ENCODE results near the gene SAMM50. TPM values are rescaled to one million over a fixed set of nuclear protein-coding genes. Genes with fewer than 3 reads are reported as not detected.

SAMM50 gene
- total RNA-seq, 4 donors from 2014 or later, result 21.6 to 28.6 (median 27.2) TPM

DNA sequence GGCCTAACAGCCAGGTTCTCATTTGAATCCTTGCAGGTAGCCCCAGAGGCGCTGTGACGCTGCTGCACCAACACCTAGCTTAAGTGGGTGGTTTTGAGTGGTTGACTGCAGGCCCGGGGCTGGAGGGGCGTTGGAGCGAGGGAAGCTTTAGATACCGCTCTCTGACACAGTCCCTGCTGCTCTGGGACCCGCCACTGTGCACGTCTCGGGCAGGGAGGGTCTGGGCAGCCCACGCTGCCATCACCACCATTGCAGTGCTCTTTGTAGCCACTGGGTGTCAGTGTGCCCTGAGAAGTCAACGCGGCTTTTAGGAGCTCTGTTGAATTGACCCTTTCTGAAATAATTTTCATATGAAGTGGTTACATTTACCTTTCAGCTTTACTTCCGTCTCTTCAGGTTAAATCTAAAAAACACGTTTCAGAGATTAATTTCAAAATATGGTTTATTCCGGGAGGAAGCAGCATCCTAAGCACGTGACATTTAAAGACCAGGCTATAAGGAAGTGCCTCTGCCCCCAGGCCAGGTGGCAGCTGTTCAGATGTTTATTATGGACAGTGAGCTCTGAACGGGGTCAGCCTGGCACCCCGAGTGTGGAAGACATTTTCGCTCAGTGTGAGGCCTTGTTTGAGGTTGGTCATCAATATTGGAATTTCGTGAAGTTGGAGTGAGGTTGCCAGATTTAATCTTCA, 38.0 kb downstream of the SAMM50 start:
- Histone ChIP-seq H3K36me3 (peaks cover 64 to 94% (median 84%) of the 10 kb centered on the region in 4 donors), H3K9me3 (no peaks in the 10 kb centered on the region), H3K4me3 (no peak overlapping the region), H3K27me3 (no peaks in the 10 kb centered on the region), H3K27ac (replicated peaks in 1 of 4) (no peak overlapping the region), H3K4me1 (peaks cover 0 to 18% (median 2%) of the 10 kb centered on the region in 4 donors)
- intact Hi-C loops (cut with DNase I), result loop anchor here (1.0 to 10.0 kb wide), 3 partner anchors 162 to 633 kb away; no protein-coding TSS in a partner anchor
- TF ChIP-seq CTCF (IDR thresholded peaks at IDR 0.05), result peak; percentile 92 to 97 (median 93)
- no peak for TF ChIP-seq EP300 (IDR thresholded peaks at IDR 0.05)
- peak in 1 of 2 donors; percentile 44 for TF ChIP-seq POLR2AphosphoS5 (IDR thresholded peaks at IDR 0.05)
- TF ChIP-seq POLR2A (IDR thresholded peaks at IDR 0.05; ENCODE audit: low read depth), result no peak
- no peak for DNase-seq (ENCODE audit: extremely low spot score)
- 22% methylated on average over 17 of the region's 20 CpGs for WGBS

DNA sequence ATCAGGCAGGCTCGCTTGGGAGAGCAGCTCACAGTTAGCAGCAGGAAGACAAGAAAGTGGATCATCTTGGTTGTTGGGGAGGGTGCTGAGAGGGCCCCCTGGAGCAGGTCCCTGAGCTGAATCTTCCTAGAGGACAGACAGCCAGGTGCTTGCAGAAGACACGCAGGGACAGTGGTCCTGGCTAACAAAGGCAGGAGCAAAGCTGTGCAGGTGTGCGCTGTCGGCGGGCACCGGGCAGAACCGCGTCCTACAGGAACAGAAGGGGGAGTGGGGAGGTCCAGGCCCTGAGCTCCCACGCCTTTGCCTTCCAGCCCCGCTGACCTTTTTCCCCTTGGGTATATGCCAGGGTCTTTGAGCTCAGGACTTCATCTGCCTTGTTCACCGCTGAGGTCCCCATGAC, 38.8 kb downstream of the SAMM50 start:
- no peaks in the 10 kb centered on the region for H3K9me3 ChIP-seq
- intact Hi-C loops (cut with DNase I), result loop anchor here (2.0 to 10.0 kb wide), 3 partner anchors 87 to 341 kb away; no protein-coding TSS in a partner anchor
- H3K4me1 ChIP-seq, result peaks cover 0 to 18% (median 2%) of the 10 kb centered on the region in 4 donors
- WGBS, result 89% methylated on average over 1 of the region's 11 CpGs
- TF ChIP-seq CTCF (IDR thresholded peaks at IDR 0.05) (no peak), POLR2A (IDR thresholded peaks at IDR 0.05; ENCODE audit: low read depth) (no peak)
- H3K27me3 ChIP-seq, result no peaks in the 10 kb centered on the region
- H3K36me3 ChIP-seq, result peaks cover 65 to 94% (median 81%) of the 10 kb centered on the region in 4 donors
- H3K27ac ChIP-seq (replicated peaks in 1 of 4), result no peak overlapping the region
- no peak for DNase-seq (ENCODE audit: extremely low spot score)
- no peak overlapping the region for H3K4me3 ChIP-seq

GRCh38 chr22:43994416-43994815, 39.2 kb downstream of the SAMM50 start:
- no peak for DNase-seq (ENCODE audit: extremely low spot score)

GRCh38 chr22:43995057-43995685, 39.9 kb downstream of the SAMM50 start:
- intact Hi-C loops (cut with DNase I), result loop anchor here (2.0 to 10.0 kb wide), 3 partner anchors 86 to 340 kb away; no protein-coding TSS in a partner anchor
- no peak for DNase-seq (ENCODE audit: extremely low spot score)
- Histone ChIP-seq H3K36me3 (peaks cover 54 to 87% (median 71%) of the 10 kb centered on the region in 4 donors), H3K27me3 (no peaks in the 10 kb centered on the region), H3K4me3 (no peak overlapping the region), H3K4me1 (peaks cover 0 to 18% (median 2%) of the 10 kb centered on the region in 4 donors), H3K9me3 (no peaks in the 10 kb centered on the region), H3K27ac (replicated peaks in 1 of 4) (no peak overlapping the region)
- WGBS, result 91% methylated on average over 14 of the region's 15 CpGs
- TF ChIP-seq EP300 (IDR thresholded peaks at IDR 0.05), result no peak

More at GRCh38 chr22:43994416-43994815, 39.2 kb downstream of the SAMM50 start:
- H3K27me3 ChIP-seq, result no peaks in the 10 kb centered on the region
- H3K36me3 ChIP-seq, result peaks cover 61 to 91% (median 79%) of the 10 kb centered on the region in 4 donors
- H3K27ac ChIP-seq (replicated peaks in 1 of 4), result no peak overlapping the region
- intact Hi-C loops (cut with DNase I), result loop anchor here (2.0 to 10.0 kb wide), 3 partner anchors 86 to 340 kb away; no protein-coding TSS in a partner anchor
- no peak overlapping the region for H3K4me3 ChIP-seq
- no peaks in the 10 kb centered on the region for H3K9me3 ChIP-seq
- H3K4me1 ChIP-seq, result peaks cover 0 to 18% (median 2%) of the 10 kb centered on the region in 4 donors
- WGBS, result 75% methylated on average over 5 of the region's 9 CpGs
- TF ChIP-seq EP300 (IDR thresholded peaks at IDR 0.05), result no peak
- no peak for TF ChIP-seq POLR2AphosphoS5 (IDR thresholded peaks at IDR 0.05)
- TF ChIP-seq CTCF (IDR thresholded peaks at IDR 0.05), result no peak
- no peak for TF ChIP-seq POLR2A (IDR thresholded peaks at IDR 0.05; ENCODE audit: low read depth)

DNA sequence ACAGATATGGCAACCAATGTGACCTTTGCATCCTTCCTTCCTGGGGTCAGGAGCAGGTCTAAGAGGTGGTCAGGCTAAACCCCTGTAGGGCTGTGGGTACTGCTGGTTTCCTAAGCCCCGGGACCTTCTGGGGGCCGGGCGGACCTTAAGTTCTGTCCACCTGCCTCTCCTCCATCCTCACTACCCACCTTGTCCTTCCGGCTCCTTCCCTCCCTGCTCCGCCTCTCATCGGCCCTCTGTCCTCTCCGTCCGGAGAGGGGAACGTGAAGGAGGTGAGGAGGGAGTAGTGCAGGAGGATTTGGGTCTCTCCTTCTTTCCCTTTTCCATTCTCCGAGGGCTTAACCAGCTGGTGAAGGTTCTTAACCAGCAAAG, 40.5 kb downstream of the SAMM50 start:
- TF ChIP-seq CTCF (IDR thresholded peaks at IDR 0.05) (no peak), POLR2A (IDR thresholded peaks at IDR 0.05; ENCODE audit: low read depth) (no peak), EP300 (IDR thresholded peaks at IDR 0.05) (no peak), POLR2AphosphoS5 (IDR thresholded peaks at IDR 0.05) (no peak)
- intact Hi-C loops (cut with DNase I), result loop anchor here (2.0 to 10.0 kb wide), 3 partner anchors 85 to 339 kb away; no protein-coding TSS in a partner anchor
- DNase-seq (ENCODE audit: extremely low spot score), result no peak
- no peak overlapping the region for H3K27ac ChIP-seq (replicated peaks in 1 of 4)
- 61% methylated on average over 10 of the region's 10 CpGs for WGBS
- H3K4me3 ChIP-seq, result peak overlapping the region in 3 of 4 donors; percentile 11 to 37 (median 23)
- no peaks in the 10 kb centered on the region for H3K27me3 ChIP-seq
- H3K36me3 ChIP-seq, result peaks cover 49 to 81% (median 65%) of the 10 kb centered on the region in 4 donors
- H3K9me3 ChIP-seq, result no peaks in the 10 kb centered on the region
- H3K4me1 ChIP-seq, result peaks cover 0 to 18% (median 2%) of the 10 kb centered on the region in 4 donors

All from esophagus muscularis mucosa (tissue), 4 donors.